Measurements from ENCODE around the gene NCLN.
"Not testable (repeated sequence)": the region's sequence is repeated elsewhere in the genome, so short reads cannot be mapped to it uniquely, and the experiment has no call there.

The NCLN gene

GRCh38 chr19:3185461-3186159 is at the start of gene NCLN:
NCLN (plus strand) TSS chr19:3185930; CDS start chr19:3186031, 101 bp downstream.
- peak; percentile 88 to 92 for DNase-seq (ENCODE audit: extremely low read depth in 1 of 2, low read depth in 1 of 2)

- DNase-seq (ENCODE audit: extremely low read depth in 1 of 2, low read depth in 1 of 2): no peak
These were observed 49.6 kb upstream of the NCLN start, which contains the start of gene GNA15 for GRCh38 chr19:3135961-3136683. GNA15 (plus strand) TSS chr19:3136033; CDS start chr19:3136451, 418 bp downstream.

GRCh38 chr19:3136684-3137055 is 49.1 kb upstream of the NCLN start:
- no peak for DNase-seq (ENCODE audit: extremely low read depth in 1 of 2, low read depth in 1 of 2)

- no peak for DNase-seq (ENCODE audit: extremely low read depth in 1 of 2, low read depth in 1 of 2)
These were observed 48.6 kb upstream of the NCLN start for GRCh38 chr19:3137119-3137518.

- DNase-seq (ENCODE audit: extremely low read depth in 1 of 2, low read depth in 1 of 2): no peak
These were observed 47.5 kb upstream of the NCLN start for GRCh38 chr19:3138268-3138667.

GRCh38 chr19:3140667-3141038 is 45.1 kb upstream of the NCLN start:
- no peak for DNase-seq (ENCODE audit: extremely low read depth in 1 of 2, low read depth in 1 of 2)

- peak in 1 of 2 donors; percentile 62 for DNase-seq (ENCODE audit: extremely low read depth in 1 of 2, low read depth in 1 of 2)
These were observed 43.4 kb upstream of the NCLN start for GRCh38 chr19:3142292-3142670.

GRCh38 chr19:3142781-3143337 is 42.9 kb upstream of the NCLN start:
- DNase-seq (ENCODE audit: extremely low read depth in 1 of 2, low read depth in 1 of 2): no peak

GRCh38 chr19:3145909-3146676 is 39.6 kb upstream of the NCLN start:
- no peak for DNase-seq (ENCODE audit: extremely low read depth in 1 of 2, low read depth in 1 of 2)

- DNase-seq (ENCODE audit: extremely low read depth in 1 of 2, low read depth in 1 of 2): no peak
These were observed 39.0 kb upstream of the NCLN start for GRCh38 chr19:3146677-3147100.

GRCh38 chr19:3148503-3148902 is 37.2 kb upstream of the NCLN start:
- no peak for DNase-seq (ENCODE audit: extremely low read depth in 1 of 2, low read depth in 1 of 2)

- DNase-seq (ENCODE audit: extremely low read depth in 1 of 2, low read depth in 1 of 2): no peak
These were observed 36.6 kb upstream of the NCLN start for GRCh38 chr19:3149089-3149488.

- DNase-seq (ENCODE audit: extremely low read depth in 1 of 2, low read depth in 1 of 2): no peak
These were observed 35.9 kb upstream of the NCLN start for GRCh38 chr19:3149526-3150505.

- no peak for DNase-seq (ENCODE audit: extremely low read depth in 1 of 2, low read depth in 1 of 2)
These were observed 34.9 kb upstream of the NCLN start for GRCh38 chr19:3150739-3151329.

- DNase-seq (ENCODE audit: extremely low read depth in 1 of 2, low read depth in 1 of 2): no peak
These were observed 33.9 kb upstream of the NCLN start for GRCh38 chr19:3151563-3152418.

GRCh38 chr19:3152419-3152780 is 33.3 kb upstream of the NCLN start:
- DNase-seq (ENCODE audit: extremely low read depth in 1 of 2, low read depth in 1 of 2): no peak

GRCh38 chr19:3153286-3154230 is 32.2 kb upstream of the NCLN start:
- DNase-seq (ENCODE audit: extremely low read depth in 1 of 2, low read depth in 1 of 2): no peak

- DNase-seq (ENCODE audit: extremely low read depth in 1 of 2, low read depth in 1 of 2): not testable (repeated sequence)
These were observed 31.3 kb upstream of the NCLN start for GRCh38 chr19:3154447-3154846.

Data from stimulated activated CD8-positive, alpha-beta memory T cell treated with anti-CD3 and anti-CD28 coated beads, Interleukin-7, amount 100 ng/mL, for 48 hours (primary cell).